ENCODE data around the gene USP21. TPM values are rescaled to one million over a fixed set of nuclear protein-coding genes. Genes with fewer than 3 reads are reported as not detected.

USP21 gene
- polyA plus RNA-seq, 1 donor (not counting 4 experiments of a cell fraction or from before 2014, with no cell fraction given): 9.5 TPM

DNA sequence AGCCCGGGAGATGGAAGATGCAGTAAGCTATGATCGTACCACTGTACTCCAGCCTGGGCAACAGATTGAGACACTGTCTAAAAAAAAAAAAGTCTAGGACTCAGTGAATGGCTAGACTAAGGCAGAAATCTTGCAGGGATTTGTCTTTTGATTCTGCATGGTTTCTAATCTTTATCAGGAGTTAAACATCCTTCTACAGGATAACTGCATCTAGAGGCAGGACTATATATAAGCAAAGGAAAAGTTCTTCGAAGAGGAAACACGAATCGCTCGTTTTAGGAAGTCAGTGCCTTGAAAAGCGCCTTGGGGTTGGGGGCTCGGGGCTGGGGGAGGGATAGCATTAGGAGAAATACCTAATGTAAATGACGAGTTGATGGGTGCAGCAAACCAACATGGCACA, 6.1 kb upstream of the USP21 start:
- Histone ChIP-seq H3K9me3 (ENCODE audit: control insufficient read depth, low read depth, low read length) (no peaks in the 10 kb centered on the region), H2AFZ (ENCODE audit: control insufficient read depth, low read length) (peak overlapping the region; percentile 97), H3K4me1 (ENCODE audit: control insufficient read depth, extremely low read depth, insufficient read depth, low read length) (peaks cover 13% of the 10 kb centered on the region), H3K9me1 (ENCODE audit: control insufficient read depth, extremely low read depth, insufficient read depth, low read length) (no peaks in the 10 kb centered on the region), H3K4me2 (ENCODE audit: control insufficient read depth, extremely low read depth, insufficient read depth, low read depth, low read length) (peak overlapping the region; percentile 90), H3K27ac (ENCODE audit: control insufficient read depth, insufficient read depth, low read length) (peak overlapping the region; percentile 99), H3K36me3 (ENCODE audit: control insufficient read depth in 2 of 2, extremely low read depth in 1 of 2, insufficient read depth in 2 of 2, low read length in 2 of 2) (peaks cover 2 to 6% of the 10 kb centered on the region in 2 experiments), H3K9ac (ENCODE audit: control insufficient read depth, extremely low read depth, insufficient read depth, low read length) (peak overlapping the region; percentile 99), H3K4me3 (ENCODE audit: control insufficient read depth in 2 of 3, extremely low read depth in 1 of 3, insufficient read depth in 2 of 3, low read depth in 1 of 3, low read length in 3 of 3) (peak overlapping the region; percentile 71 to 98 (median 95)), H4K20me1 (ENCODE audit: control insufficient read depth, extremely low read depth, insufficient read depth, low read length) (no peaks in the 10 kb centered on the region), H3K27me3 (ENCODE audit: control insufficient read depth, extremely low read depth, insufficient read depth, low read length) (no peaks in the 10 kb centered on the region), H3K79me2 (ENCODE audit: control insufficient read depth, insufficient read depth, low read length) (peaks cover 7% of the 10 kb centered on the region)
- DNase-seq (ENCODE audit: low read depth, low spot score) (no peak), FAIRE-seq (no peak)
- no peak for TF ChIP-seq EZH2 (IDR thresholded peaks at IDR 0.05; ENCODE audit: low read length)
- TF ChIP-seq, protein P1, sequence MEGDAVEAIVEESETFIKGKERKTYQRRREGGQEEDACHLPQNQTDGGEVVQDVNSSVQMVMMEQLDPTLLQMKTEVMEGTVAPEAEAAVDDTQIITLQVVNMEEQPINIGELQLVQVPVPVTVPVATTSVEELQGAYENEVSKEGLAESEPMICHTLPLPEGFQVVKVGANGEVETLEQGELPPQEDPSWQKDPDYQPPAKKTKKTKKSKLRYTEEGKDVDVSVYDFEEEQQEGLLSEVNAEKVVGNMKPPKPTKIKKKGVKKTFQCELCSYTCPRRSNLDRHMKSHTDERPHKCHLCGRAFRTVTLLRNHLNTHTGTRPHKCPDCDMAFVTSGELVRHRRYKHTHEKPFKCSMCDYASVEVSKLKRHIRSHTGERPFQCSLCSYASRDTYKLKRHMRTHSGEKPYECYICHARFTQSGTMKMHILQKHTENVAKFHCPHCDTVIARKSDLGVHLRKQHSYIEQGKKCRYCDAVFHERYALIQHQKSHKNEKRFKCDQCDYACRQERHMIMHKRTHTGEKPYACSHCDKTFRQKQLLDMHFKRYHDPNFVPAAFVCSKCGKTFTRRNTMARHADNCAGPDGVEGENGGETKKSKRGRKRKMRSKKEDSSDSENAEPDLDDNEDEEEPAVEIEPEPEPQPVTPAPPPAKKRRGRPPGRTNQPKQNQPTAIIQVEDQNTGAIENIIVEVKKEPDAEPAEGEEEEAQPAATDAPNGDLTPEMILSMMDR (optimal IDR thresholded peaks at IDR 0.05 in 1 of 3, IDR thresholded peaks at IDR 0.05 in 1 of 3, conservative IDR thresholded peaks at IDR 0.05 in 1 of 3; ENCODE audit: extremely low read depth in 1 of 3, insufficient read depth in 2 of 3, low read length in 3 of 3): no peak
- dilution Hi-C loops (cut with MboI; ENCODE audit: extremely low pct_ligation_motif_present, low sequenced_read_pairs): no loop called here

DNA sequence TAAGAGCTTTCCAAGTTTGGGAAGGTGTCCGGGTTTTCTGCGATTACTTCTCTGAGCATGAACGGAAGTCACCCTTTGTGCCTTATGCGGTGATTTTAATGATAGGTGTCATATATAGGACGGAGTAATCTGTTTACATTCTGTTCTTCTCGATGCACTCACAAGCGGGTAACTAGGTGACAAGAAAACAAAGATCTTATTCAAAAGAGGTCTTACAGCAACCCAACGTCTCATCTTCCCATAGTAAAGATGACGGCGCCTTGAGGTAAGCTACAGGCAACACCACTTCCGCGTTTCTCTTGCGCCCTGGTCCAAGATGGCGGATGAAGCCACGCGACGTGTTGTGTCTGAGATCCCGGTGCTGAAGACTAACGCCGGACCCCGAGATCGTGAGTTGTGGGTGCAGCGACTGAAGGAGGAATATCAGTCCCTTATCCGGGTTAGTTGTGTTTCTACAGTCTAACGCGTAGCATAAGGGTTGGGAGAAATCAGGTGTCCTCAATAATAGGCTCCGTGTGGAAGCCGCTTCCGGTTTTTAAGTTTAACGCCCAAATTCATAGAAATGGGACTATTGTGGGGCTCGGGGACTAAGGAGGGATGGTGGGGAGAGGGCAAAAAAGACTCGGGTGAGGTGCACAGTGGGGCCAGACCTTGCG, 5.5 kb upstream of the USP21 start, which contains the start of gene UFC1:
Gene UFC1 (plus strand): TSS at position 297 of the 656 bp plus-strand sequence. CDS start 20 bp downstream, at position 317.
- dilution Hi-C loops (cut with MboI; ENCODE audit: extremely low pct_ligation_motif_present, low sequenced_read_pairs): no loop called here
- no peaks in the 10 kb centered on the region for H4K20me1 ChIP-seq (ENCODE audit: control insufficient read depth, extremely low read depth, insufficient read depth, low read length)
- H3K9me1 ChIP-seq (ENCODE audit: control insufficient read depth, extremely low read depth, insufficient read depth, low read length): no peaks in the 10 kb centered on the region
- DNase-seq (ENCODE audit: low read depth, low spot score) (no peak), FAIRE-seq (peak; percentile 32)
- H3K79me2 ChIP-seq (ENCODE audit: control insufficient read depth, insufficient read depth, low read length): peaks cover 7% of the 10 kb centered on the region
- H3K4me1 ChIP-seq (ENCODE audit: control insufficient read depth, extremely low read depth, insufficient read depth, low read length): peaks cover 19% of the 10 kb centered on the region
- H3K36me3 ChIP-seq (ENCODE audit: control insufficient read depth in 2 of 2, extremely low read depth in 1 of 2, insufficient read depth in 2 of 2, low read length in 2 of 2): peaks cover 2 to 6% of the 10 kb centered on the region in 2 experiments
- H2AFZ ChIP-seq (ENCODE audit: control insufficient read depth, low read length): peak within 1 kb of the TSS; percentile 97
- peak within 1 kb of the TSS; percentile 99 for H3K9ac ChIP-seq (ENCODE audit: control insufficient read depth, extremely low read depth, insufficient read depth, low read length)
- TF ChIP-seq, protein P1 (optimal IDR thresholded peaks at IDR 0.05 in 1 of 3, IDR thresholded peaks at IDR 0.05 in 1 of 3, conservative IDR thresholded peaks at IDR 0.05 in 1 of 3; ENCODE audit: extremely low read depth in 1 of 3, insufficient read depth in 2 of 3, low read length in 3 of 3): no peak
- no peak for TF ChIP-seq EZH2 (IDR thresholded peaks at IDR 0.05; ENCODE audit: low read length)
- H3K27me3 ChIP-seq (ENCODE audit: control insufficient read depth, extremely low read depth, insufficient read depth, low read length): no peaks in the 10 kb centered on the region
- H3K4me2 ChIP-seq (ENCODE audit: control insufficient read depth, extremely low read depth, insufficient read depth, low read depth, low read length): peak within 1 kb of the TSS; percentile 90
- H3K9me3 ChIP-seq (ENCODE audit: control insufficient read depth, low read depth, low read length): no peaks in the 10 kb centered on the region
- peak within 1 kb of the TSS; percentile 71 to 98 (median 95) for H3K4me3 ChIP-seq (ENCODE audit: control insufficient read depth in 2 of 3, extremely low read depth in 1 of 3, insufficient read depth in 2 of 3, low read depth in 1 of 3, low read length in 3 of 3)
- peak within 1 kb of the TSS; percentile 99 for H3K27ac ChIP-seq (ENCODE audit: control insufficient read depth, insufficient read depth, low read length)
